DND-41 (cell line): ENCODE measurements around the gene CTTNBP2.

ENCODE experiments used
- ATAC-seq: fragments of 200-7000 bp; cut with Tn5 transposase; 3 replicates; pipeline ENCODE4 v1.9.1; 2021; ENCODE audit warnings: low read depth; ENCODE audit not compliant: insufficient read depth
- DNase-seq: peaks from one replicate; pipeline ENCODE4 v3.0.0-alpha.2; 2020
- H2AFZ ChIP-seq: 2 replicates; pipeline ENCODE4 v1.6.0; 2012; ENCODE audit warnings: low read depth, low read length
- H3K27ac ChIP-seq: 2 replicates; pipeline ENCODE4 v1.5.1; 2012; ENCODE audit warnings: low read length, inconsistent platforms
- H3K27me3 ChIP-seq: fragments of 200-600 bp; sonication (generic); 2 replicates; pipeline ENCODE4 v1.6.0; 2012; ENCODE audit warnings: low read length, mild to moderate bottlenecking, inconsistent platforms; ENCODE audit not compliant: insufficient read depth, poor library complexity
- H3K36me3 ChIP-seq: 2 replicates; pipeline ENCODE4 v1.5.1; 2012; ENCODE audit warnings: low read length, inconsistent platforms; ENCODE audit not compliant: insufficient read depth
- H3K4me1 ChIP-seq: 2 replicates; pipeline ENCODE4 v1.5.1; 2012; ENCODE audit warnings: mild to moderate bottlenecking, low read length; ENCODE audit not compliant: insufficient read depth
- H3K4me2 ChIP-seq: 2 replicates; pipeline ENCODE4 v1.6.0; 2012; ENCODE audit warnings: mild to moderate bottlenecking, moderate library complexity, low read length, inconsistent platforms; ENCODE audit not compliant: insufficient read depth
- H3K4me3 ChIP-seq, 2 experiments: fragments of 200-600 bp in 1 of 2; shearing (Covaris generic) in 1 of 2; 2 replicates each; pipeline ENCODE4 v1.5.1; 2012 to 2016; ENCODE audit warnings: inconsistent platforms in 2 of 2, low read length in 2 of 2, mild to moderate bottlenecking in 2 of 2, low read depth in 1 of 2, moderate library complexity in 1 of 2
- H3K79me2 ChIP-seq: 2 replicates; pipeline ENCODE4 v1.6.0; 2012; ENCODE audit warnings: low read length, inconsistent platforms; ENCODE audit not compliant: insufficient read depth
- H3K9ac ChIP-seq: 2 replicates; pipeline ENCODE4 v1.6.0; 2012; ENCODE audit warnings: low read depth, mild to moderate bottlenecking, inconsistent platforms, low read length, moderate library complexity
- H3K9me3 ChIP-seq: 2 replicates; pipeline ENCODE4 v1.5.1; 2012; ENCODE audit warnings: low read length, moderate library complexity, mild to moderate bottlenecking, inconsistent platforms; ENCODE audit not compliant: insufficient read depth, severe bottlenecking
- H4K20me1 ChIP-seq: 2 replicates; pipeline ENCODE4 v1.6.0; 2012; ENCODE audit warnings: low read length; ENCODE audit not compliant: insufficient read depth
- CTCF ChIP-seq: IDR thresholded peaks from 2 replicates; pipeline ENCODE4 v1.5.1; 2012; ENCODE audit warnings: borderline replicate concordance, low read length, moderate library complexity, mild to moderate bottlenecking; ENCODE audit not compliant: poor library complexity, severe bottlenecking; ENCODE audit errors: extremely low read depth
- EZH2 ChIP-seq: IDR thresholded peaks from 3 replicates; pipeline ENCODE4 v1.6.1; 2012; ENCODE audit warnings: borderline replicate concordance, low read depth, mild to moderate bottlenecking, moderate library complexity, low read length, inconsistent platforms; ENCODE audit not compliant: severe bottlenecking

Gene CTTNBP2

GRCh38 chr7:117665368-117665767, 207.9 kb downstream of the CTTNBP2 start:
- H4K20me1 ChIP-seq: no peaks in the 10 kb centered on the region
- no peaks in the 10 kb centered on the region for H3K27me3 ChIP-seq
- H2AFZ ChIP-seq: no peak overlapping the region; the same call in 1 of the 2 replicates
- H3K27ac ChIP-seq: no peak overlapping the region
- no peaks in the 10 kb centered on the region for H3K9me3 ChIP-seq
- H3K4me3 ChIP-seq: no peak overlapping the region
- no peaks in the 10 kb centered on the region for H3K36me3 ChIP-seq
- no peak overlapping the region for H3K4me2 ChIP-seq
- H3K4me1 ChIP-seq: peaks cover 21% of the 10 kb centered on the region
- ATAC-seq: no peak
- DNase-seq: no peak
- TF ChIP-seq CTCF: no peak
- TF ChIP-seq EZH2: no peak
- H3K79me2 ChIP-seq: no peaks in the 10 kb centered on the region
- no peak overlapping the region for H3K9ac ChIP-seq

GRCh38 chr7:117664047-117664446, 209.2 kb downstream of the CTTNBP2 start:
- Histone ChIP-seq H3K9ac (no peak overlapping the region), H3K79me2 (no peaks in the 10 kb centered on the region), H3K36me3 (no peaks in the 10 kb centered on the region), H3K4me3 (no peak overlapping the region), H3K4me1 (peaks cover 31% of the 10 kb centered on the region), H4K20me1 (no peaks in the 10 kb centered on the region), H3K27me3 (no peaks in the 10 kb centered on the region), H3K27ac (no peak overlapping the region), H3K4me2 (no peak overlapping the region), H2AFZ (no peak overlapping the region), H3K9me3 (no peaks in the 10 kb centered on the region)
- TF ChIP-seq EZH2: no peak
- TF ChIP-seq CTCF: no peak
- ATAC-seq: no peak
- no peak for DNase-seq

- Histone ChIP-seq H3K27ac (0 out of 2 replicates have a peak overlapping the region, but pooled peaks have one; percentile 31), H3K9ac (no peak overlapping the region), H3K36me3 (no peaks in the 10 kb centered on the region), H3K4me1 (peaks cover 39% of the 10 kb centered on the region), H2AFZ (no peak overlapping the region), H3K4me3 (no peak overlapping the region), H3K9me3 (no peaks in the 10 kb centered on the region), H3K79me2 (no peaks in the 10 kb centered on the region), H4K20me1 (no peaks in the 10 kb centered on the region), H3K4me2 (no peak overlapping the region), H3K27me3 (no peaks in the 10 kb centered on the region)
- DNase-seq: no peak
- TF ChIP-seq EZH2 (no peak), CTCF (no peak)
- ATAC-seq: no peak
These were observed 211.9 kb downstream of the CTTNBP2 start for GRCh38 chr7:117661328-117661727.
